HCT116 (cell line): ENCODE data around the gene MAML2.

Experiments used
- CEBPB ChIP-seq: IDR thresholded peaks from 2 replicates; pipeline ENCODE4 v1.6.1; 2012; ENCODE audit warnings: low read depth
- EGR1 ChIP-seq: IDR thresholded peaks from 2 replicates; pipeline ENCODE4 v1.6.1; 2012; ENCODE audit warnings: low read depth
- ELF1 ChIP-seq: IDR thresholded peaks from 2 replicates; pipeline ENCODE4 v1.6.1; 2012; ENCODE audit warnings: low read depth, borderline replicate concordance
- EZH2 ChIP-seq: fragments of 200-600 bp; sonication (generic); IDR thresholded peaks from 2 replicates; pipeline ENCODE4 v1.6.1; 2017; ENCODE audit warnings: antibody characterized with exemption, mixed run types
- EZH2phosphoT487 ChIP-seq: fragments of 200-600 bp; IDR thresholded peaks from 2 replicates; pipeline ENCODE4 v1.6.1; 2018; ENCODE audit warnings: antibody characterized with exemption, borderline replicate concordance
- POLR2A ChIP-seq: IDR thresholded peaks from 2 replicates; pipeline ENCODE4 v1.7.0; 2011; ENCODE audit warnings: borderline replicate concordance; ENCODE audit not compliant: insufficient read depth, insufficient read length; ENCODE audit errors: extremely low read depth
- POLR2AphosphoS5 ChIP-seq: IDR thresholded peaks from 2 replicates; pipeline ENCODE4 v1.6.1; 2011; ENCODE audit warnings: mild to moderate bottlenecking, low read depth, low read length, moderate library complexity
- SRF ChIP-seq: IDR thresholded peaks from 2 replicates; pipeline ENCODE4 v1.6.1; 2012; ENCODE audit warnings: low read depth
- TCF7L2 ChIP-seq: IDR thresholded peaks from 2 replicates; pipeline ENCODE4 v1.7.0; 2011; ENCODE audit warnings: borderline replicate concordance, inconsistent platforms; ENCODE audit not compliant: insufficient read depth, insufficient read length; ENCODE audit errors: extremely low read depth
- YY1 ChIP-seq: IDR thresholded peaks from 2 replicates; pipeline ENCODE4 v1.6.1; 2011; ENCODE audit warnings: low read length, low read depth, moderate library complexity, mild to moderate bottlenecking; ENCODE audit not compliant: insufficient replicate concordance; ENCODE audit errors: extremely low read depth
- ZNF274 ChIP-seq: fragments of 200-500 bp; sonication (Bioruptor generic); IDR thresholded peaks from 2 replicates; pipeline ENCODE4 v1.6.1; 2014; ENCODE audit warnings: mild to moderate bottlenecking, low read depth, low read length, inconsistent platforms
- TF ChIP-seq, protein P1 (sequence below): IDR thresholded peaks from 2 replicates; pipeline ENCODE4 v1.6.1; 2012; ENCODE audit warnings: low read depth
- TF ChIP-seq, protein P2 (sequence below), 3 experiments: fragments of 200-600 bp in 1 of 3; sonication (generic) in 1 of 3; IDR thresholded peaks in 2 of 3; conservative IDR thresholded peaks in 1 of 3; 2 replicates each; pipeline ENCODE4 v1.5.1; 2012 to 2017; ENCODE audit warnings: low read depth in 2 of 3, low read length in 2 of 3, antibody characterized with exemption in 1 of 3, borderline replicate concordance in 1 of 3, control low read depth in 1 of 3, mild to moderate bottlenecking in 1 of 3, mixed read lengths in 1 of 3, mixed run types in 1 of 3, moderate library complexity in 1 of 3; ENCODE audit not compliant: insufficient read depth in 1 of 3

DNA sequence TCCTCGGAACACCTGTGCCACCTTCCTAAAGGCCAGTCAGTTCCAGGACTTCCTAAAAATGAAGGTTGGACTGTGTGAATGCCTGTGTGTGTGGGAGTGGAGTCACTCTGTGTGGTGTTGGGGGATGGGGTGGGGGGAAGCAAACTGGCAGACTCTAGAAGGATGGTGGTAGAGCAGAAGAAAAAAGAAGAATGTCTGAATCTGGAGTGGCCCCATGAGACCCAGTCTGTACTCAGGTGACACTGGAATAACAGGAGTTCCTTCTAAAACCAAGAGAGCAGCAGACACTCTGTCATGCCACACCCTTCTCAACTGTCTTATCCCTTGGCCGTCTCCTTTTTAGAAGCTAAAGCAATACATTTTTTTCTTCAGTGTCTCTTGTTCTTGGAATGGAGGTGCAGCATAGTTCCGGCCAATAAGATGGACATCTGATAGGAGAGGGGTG is 82.9 kb downstream of the MAML2 start:
- TF ChIP-seq POLR2A (no peak), EGR1 (no peak), SRF (no peak), POLR2AphosphoS5 (no peak), CEBPB (no peak), EZH2phosphoT487 (no peak), ZNF274 (no peak), EZH2 (no peak), YY1 (no peak), ELF1 (no peak), TCF7L2 (no peak)
- TF ChIP-seq, protein P1, sequence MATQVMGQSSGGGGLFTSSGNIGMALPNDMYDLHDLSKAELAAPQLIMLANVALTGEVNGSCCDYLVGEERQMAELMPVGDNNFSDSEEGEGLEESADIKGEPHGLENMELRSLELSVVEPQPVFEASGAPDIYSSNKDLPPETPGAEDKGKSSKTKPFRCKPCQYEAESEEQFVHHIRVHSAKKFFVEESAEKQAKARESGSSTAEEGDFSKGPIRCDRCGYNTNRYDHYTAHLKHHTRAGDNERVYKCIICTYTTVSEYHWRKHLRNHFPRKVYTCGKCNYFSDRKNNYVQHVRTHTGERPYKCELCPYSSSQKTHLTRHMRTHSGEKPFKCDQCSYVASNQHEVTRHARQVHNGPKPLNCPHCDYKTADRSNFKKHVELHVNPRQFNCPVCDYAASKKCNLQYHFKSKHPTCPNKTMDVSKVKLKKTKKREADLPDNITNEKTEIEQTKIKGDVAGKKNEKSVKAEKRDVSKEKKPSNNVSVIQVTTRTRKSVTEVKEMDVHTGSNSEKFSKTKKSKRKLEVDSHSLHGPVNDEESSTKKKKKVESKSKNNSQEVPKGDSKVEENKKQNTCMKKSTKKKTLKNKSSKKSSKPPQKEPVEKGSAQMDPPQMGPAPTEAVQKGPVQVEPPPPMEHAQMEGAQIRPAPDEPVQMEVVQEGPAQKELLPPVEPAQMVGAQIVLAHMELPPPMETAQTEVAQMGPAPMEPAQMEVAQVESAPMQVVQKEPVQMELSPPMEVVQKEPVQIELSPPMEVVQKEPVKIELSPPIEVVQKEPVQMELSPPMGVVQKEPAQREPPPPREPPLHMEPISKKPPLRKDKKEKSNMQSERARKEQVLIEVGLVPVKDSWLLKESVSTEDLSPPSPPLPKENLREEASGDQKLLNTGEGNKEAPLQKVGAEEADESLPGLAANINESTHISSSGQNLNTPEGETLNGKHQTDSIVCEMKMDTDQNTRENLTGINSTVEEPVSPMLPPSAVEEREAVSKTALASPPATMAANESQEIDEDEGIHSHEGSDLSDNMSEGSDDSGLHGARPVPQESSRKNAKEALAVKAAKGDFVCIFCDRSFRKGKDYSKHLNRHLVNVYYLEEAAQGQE, result no peak
- TF ChIP-seq, protein P2, sequence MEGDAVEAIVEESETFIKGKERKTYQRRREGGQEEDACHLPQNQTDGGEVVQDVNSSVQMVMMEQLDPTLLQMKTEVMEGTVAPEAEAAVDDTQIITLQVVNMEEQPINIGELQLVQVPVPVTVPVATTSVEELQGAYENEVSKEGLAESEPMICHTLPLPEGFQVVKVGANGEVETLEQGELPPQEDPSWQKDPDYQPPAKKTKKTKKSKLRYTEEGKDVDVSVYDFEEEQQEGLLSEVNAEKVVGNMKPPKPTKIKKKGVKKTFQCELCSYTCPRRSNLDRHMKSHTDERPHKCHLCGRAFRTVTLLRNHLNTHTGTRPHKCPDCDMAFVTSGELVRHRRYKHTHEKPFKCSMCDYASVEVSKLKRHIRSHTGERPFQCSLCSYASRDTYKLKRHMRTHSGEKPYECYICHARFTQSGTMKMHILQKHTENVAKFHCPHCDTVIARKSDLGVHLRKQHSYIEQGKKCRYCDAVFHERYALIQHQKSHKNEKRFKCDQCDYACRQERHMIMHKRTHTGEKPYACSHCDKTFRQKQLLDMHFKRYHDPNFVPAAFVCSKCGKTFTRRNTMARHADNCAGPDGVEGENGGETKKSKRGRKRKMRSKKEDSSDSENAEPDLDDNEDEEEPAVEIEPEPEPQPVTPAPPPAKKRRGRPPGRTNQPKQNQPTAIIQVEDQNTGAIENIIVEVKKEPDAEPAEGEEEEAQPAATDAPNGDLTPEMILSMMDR (IDR thresholded peaks at IDR 0.05 in 2 of 3, conservative IDR thresholded peaks at IDR 0.05 in 1 of 3; ENCODE audit: borderline replicate concordance in 1 of 3, insufficient read depth in 1 of 3, low read depth in 2 of 3, low read length in 2 of 3), result no peak
